Prostate gland (tissue), 2 donors: ENCODE data around the gene UGT1A10.

Experiments used
- CTCF ChIP-seq, 4 experiments: fragments of 200-600 bp in 2 of 4; fragments of 450-650 bp in 2 of 4; sonication (generic) in 2 of 4; IDR thresholded peaks; 1 replicate in 3 of 4; 2 replicates in 1 of 4; pipeline ENCODE4 v1.5.1; 2016 to 2019; ENCODE audit warnings: antibody characterized with exemption in 4 of 4, mild to moderate bottlenecking in 2 of 4, moderate library complexity in 2 of 4
- POLR2A ChIP-seq: fragments of 450-650 bp; IDR thresholded peaks from one replicate; pipeline ENCODE4 v1.6.1; 2016; ENCODE audit warnings: antibody characterized with exemption, mild to moderate bottlenecking
- POLR2AphosphoS5 ChIP-seq: sonication (generic); formaldehyde crosslinking; IDR thresholded peaks from one replicate; pipeline ENCODE4 v1.6.1; 2017; ENCODE audit warnings: antibody characterized with exemption

GRCh38 chr2:233758141-233758540, 121.9 kb downstream of the UGT1A10 start:
- TF ChIP-seq CTCF (IDR thresholded peaks at IDR 0.05) (no peak), POLR2A (no peak), POLR2AphosphoS5 (no peak)
